ENCODE measurements around the gene SLC35F3.

GRCh38 chr1:233864578-233864977 is 39.9 kb upstream of the SLC35F3 start:
- TF ChIP-seq CTCF (conservative IDR thresholded peaks at IDR 0.05 in 1 of 2, IDR thresholded peaks at IDR 0.05 in 1 of 2; ENCODE audit: extremely low read depth in 1 of 2, insufficient read depth in 1 of 2, low read depth in 1 of 2, low read length in 2 of 2) = no peak
- TF ChIP-seq EZH2 (IDR thresholded peaks at IDR 0.05; ENCODE audit: borderline replicate concordance, low read length) = no peak

All from mammary epithelial cell (primary cell).